Activated CD4-positive, alpha-beta T cell treated with anti-CD3 and anti-CD28 coated beads, Interleukin-2, Interleukin-6, amounts not matched to agents 100 ng/mL and 50 ng/mL, durations not matched to agents 16 hours and 8 hours (primary cell): ENCODE results near the gene EFCAB8.
"Not testable (repeated sequence)": the region's sequence is repeated elsewhere in the genome, so short reads cannot be mapped to it uniquely, and the experiment has no call there.

Experiments
- DNase-seq: peaks from one replicate; pipeline ENCODE4 v3.0.0-alpha.2; 2020

The EFCAB8 gene

DNA sequence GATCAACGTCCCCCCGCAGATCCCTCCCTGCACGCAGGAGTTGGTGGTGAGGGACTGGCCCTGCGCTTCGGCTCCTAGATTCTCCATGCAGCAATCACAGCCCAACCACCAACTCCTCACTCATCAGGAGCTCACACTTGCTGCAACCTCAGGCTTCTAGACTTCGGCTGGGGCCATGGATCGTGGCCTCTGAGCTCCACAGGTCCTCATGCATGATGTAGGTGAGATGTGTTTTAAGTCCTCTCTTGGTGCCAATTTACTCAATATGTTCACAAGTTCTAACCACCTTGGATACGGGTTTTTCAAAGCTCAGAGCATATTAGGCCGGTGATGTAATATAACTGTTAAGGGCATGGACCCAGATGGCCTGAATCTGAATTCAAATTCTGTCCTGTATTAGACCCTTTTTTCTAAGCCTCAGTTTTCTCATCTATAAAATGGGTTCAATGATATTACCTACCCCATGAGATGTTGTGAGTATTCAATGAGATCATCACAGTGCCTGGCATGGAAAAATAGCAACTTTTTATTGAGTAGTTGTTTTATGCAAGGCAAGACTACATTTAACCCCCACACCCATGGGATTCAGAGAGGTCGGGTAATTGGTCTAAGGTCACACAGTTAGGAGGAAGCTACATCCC is 114.5 kb downstream of the EFCAB8 start:
- no peak for DNase-seq

DNA sequence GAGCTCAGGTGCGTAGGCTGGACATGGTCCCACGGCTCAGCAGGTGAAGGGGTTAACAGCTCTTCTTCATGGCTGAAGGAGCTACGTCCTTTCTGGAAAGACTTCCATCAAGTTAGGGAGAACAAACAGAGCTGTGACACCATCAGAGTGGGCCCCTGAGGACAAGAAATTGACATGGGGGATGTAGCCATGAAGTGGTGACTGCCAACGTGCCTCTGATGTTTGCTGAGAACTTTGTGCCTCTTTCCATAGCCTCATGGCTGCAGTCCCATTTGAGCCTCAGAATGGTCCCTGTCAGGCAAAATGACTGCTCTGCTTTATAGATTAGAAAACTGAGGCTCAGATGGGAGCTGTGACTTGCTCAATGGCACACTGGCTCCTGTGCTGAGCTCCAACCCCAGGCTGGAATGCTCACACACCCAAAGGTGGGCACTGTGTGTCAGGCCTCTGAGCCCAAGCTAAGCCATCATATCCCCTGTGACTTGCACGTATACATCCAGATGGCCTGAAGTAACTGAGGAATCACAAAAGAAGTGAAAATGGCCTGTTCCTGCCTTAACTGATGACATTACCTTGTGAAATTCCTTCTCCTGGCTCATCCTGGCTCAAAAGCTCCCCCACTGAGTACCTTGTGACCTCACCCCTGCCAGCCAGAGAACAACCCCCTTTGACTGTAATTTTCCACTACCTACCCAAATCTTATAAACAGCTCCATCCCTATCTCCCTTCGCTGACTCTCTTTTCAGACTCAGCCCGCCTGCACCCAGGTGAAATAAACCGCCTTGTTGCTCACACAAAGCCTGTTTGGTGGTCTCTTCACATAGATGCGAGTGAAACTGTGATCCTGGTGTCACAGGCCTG is 115.7 kb downstream of the EFCAB8 start:
- not testable (repeated sequence) for DNase-seq

DNA sequence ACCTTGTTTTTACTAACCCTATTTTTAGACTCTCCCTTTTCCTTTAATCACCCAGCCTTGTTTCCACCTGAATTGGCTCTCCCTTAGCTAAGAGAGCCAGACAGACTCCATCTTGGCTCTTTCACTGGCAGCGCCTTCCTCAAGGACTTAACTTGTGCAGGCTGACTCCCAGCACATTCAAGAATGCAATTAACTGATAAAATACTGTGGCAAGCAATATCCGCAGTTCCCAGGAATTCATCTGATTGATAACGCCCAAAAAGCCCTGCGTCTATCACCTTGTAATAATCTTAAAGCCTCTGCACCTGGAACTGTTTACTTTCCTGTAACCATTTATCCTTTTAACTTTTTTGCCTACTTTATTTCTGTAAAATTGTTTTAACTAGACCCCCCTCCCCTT is 116.4 kb downstream of the EFCAB8 start:
- not testable (repeated sequence) for DNase-seq

DNA sequence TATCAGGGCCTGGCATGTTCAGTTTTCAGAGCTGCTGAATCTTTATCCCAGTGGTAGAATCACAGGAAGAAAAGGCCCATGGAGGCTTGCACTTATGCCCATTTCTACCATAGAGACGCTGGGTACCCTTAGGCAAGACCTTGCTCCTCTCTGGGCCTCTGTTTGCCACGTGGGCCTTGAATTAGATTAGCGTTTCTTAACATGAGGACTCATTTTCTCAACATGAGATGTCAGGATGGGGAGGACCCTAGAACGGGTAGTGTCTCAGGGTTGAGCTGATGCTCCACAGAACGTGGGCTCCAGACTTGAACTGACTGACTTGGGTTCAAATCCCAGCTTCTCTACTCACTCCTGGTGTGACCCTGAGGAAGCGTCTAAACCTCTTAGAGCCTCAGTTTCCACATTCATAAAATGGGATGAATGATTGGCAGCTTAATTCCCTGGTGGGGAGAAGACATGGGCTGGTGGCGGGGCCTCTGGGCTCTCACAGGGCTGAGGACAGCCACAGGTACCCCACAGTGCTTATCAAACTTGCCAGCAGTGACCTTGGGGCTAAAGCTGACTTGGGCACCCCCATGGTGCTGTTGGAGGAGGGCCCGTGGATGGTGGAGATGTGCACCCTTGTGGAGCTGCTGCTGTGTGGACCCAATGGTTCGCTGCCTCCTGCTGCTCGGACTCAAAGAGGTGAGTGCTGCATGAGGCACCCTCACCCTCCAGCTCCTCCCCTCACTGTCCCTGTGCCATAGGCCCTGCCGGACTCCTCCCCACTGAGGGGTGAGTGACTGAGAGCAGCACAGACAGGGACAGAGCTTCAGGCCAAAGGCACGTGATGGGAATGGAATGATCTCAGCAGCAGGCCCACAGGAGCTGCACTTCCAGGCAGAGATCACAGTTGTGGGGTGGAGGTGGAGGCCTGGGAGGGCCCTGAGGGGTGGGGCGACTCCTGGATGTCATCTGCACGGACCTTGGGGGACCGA is 117.3 kb downstream of the EFCAB8 start:
- DNase-seq = no peak

DNA sequence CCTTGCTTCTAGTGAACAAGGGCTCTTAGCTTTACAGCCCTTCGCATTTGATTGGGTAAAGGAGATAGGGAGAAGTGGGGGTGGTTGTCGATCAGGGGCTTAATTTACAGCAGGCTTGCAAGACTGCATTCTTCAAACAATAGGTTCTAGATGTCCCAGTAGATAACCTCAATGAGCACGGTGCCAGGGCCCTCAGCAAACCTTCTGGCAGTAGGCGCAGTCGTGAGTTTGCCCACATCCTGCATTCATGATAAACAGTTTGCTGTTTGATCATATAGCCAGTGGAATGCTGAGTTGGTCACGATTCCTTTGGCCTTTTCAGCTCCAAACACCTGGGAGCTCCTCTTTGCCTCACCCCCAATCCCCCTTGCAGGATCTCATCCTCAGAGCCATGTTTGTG is 118.0 kb downstream of the EFCAB8 start:
- no peak for DNase-seq

DNA sequence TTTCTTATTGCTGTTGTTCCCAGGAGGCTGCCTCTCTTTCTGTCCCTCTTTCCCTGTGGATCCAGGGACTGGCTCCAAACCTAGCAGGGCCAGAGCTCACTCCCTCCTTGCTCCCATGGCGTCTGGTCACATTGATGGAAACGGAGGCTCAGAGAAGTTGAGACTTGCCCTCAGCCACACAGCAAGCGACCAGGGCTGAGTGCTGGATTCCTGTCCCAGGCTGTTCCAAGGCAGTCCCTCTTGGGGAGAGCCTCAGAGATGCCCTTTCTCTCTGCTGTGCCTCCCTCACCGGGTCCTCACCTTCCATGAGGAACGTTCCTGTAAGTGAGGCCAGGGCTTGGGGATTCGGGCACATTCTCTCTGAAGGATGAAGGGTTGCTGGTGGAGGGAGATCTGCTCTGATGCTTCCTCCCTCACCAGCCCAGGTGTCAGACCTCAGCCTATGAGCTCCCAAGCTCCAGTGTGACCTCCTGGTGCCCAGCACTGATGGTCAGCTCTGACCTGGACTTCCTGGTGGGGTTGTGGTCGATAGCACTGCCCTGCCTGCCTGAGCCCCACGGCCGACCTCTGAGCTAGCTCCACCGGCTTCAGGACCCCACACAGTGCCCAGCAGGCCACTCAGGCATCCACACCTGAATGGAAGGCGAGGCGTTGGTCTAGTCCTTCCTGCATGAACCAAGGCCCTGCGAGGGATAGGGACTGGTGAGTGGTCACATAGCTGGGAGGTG is 118.7 kb downstream of the EFCAB8 start:
- no peak for DNase-seq

DNA sequence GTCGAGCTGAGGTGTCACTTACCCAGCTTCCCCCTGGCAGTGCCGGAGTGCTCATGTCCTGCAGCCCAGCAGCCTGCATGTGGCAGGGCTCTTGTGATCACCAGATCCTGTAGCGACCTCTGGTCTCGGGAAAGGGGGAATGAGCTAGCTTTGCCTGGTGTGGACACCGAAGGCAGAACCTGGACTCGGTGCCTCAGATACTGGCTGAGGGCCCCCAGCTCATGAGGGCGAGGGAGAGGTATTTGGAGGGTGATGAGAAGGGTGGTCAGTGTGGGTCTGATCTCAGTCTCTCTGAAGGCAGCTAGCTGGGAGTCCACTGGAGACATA is 119.2 kb downstream of the EFCAB8 start:
- DNase-seq = no peak

DNA sequence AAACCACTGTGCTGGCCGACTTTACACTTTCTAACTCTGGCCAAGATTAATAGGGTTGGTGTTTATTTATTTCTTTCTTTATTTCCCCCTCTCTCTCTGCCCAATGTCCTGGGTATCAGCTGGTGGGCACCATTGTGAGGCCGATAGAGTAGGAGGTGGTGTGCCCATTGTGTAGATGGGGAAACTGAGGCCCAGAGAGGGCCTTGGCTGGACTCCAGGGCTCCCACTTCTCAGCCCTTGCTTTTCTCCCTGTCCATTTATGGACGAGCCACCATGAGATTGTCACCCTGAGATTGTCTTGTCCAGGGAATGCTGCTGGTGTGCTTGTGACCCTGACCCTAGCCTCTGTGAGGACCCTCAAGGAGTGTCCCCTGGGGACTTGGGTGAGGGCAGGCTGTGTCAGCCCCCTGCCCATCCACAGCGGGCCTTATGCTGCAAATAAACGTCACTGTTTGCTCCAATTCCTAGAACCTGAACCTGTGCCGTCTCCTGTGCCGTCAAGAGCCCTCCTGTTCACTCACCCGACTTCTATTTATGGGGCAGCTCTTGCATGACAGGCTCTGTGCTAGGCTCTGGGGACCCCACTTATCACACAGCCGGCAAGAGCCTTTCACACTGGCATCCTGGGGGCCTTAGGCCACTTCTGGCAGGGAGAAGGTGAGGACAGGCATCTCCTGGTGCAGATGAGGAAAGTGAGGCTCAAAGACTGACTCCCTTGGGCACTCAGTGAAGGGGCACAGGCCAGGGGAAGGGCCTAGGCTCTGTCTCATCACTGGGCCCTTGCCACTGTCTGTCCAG is 120.7 kb downstream of the EFCAB8 start:
- DNase-seq = no peak

DNA sequence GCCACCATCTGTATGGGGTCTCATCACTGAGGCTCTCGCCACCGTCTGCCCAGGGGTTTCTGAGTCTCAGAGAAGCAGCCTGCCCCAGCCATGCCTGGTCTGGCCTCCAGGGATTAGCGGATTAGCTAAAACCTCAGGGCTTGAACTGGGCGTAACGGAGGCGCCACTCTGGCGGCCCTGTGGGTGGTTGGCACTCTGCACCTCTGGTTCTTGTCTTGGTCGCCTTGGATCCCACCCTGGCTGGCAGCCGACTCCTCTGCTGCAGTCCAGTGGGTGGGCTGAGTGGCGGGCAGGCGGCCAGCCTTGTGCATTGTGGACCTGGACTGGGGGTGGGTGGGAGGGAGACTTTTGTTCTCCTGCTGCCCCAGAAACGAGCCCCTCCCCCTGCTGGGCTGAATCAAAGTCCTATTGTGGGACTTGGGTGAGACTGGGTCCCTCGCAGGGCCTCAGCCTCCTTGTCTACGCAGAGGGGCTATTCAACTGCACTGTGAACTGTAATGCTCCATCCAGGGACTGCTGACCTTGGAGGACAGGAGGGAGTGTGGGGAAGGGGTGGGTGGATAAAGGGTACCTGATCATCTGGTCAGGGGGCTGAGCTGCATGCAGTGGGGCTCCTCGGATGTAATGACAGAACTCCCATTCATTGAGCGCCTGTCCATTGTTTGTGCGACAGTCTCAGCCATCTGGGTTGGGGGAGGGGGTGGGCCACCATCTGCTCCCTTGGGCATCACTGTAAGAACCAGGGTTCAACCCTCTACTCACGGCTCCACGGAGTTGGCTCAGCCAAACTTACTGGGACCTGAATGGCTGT is 121.6 kb downstream of the EFCAB8 start:
- DNase-seq = no peak

DNA sequence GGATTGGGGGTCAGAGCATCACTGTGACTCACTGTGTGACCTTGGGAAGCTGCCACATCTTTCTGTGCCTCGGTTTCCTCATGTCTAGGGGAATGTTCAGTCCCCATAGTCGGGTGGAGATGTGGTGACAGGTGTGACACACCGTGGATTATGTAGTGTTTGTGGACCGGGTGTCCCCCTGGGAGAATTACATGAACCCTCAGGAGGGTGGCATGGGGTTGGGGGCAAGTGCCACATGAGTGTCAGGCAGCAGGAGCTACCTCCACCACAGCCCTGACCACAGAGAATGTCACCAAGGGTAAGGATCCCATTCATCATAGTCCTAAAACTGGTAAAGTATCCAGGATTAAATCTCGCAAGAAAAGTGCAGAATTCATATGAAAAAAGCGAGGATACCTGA is 122.3 kb downstream of the EFCAB8 start:
- DNase-seq = no peak

DNA sequence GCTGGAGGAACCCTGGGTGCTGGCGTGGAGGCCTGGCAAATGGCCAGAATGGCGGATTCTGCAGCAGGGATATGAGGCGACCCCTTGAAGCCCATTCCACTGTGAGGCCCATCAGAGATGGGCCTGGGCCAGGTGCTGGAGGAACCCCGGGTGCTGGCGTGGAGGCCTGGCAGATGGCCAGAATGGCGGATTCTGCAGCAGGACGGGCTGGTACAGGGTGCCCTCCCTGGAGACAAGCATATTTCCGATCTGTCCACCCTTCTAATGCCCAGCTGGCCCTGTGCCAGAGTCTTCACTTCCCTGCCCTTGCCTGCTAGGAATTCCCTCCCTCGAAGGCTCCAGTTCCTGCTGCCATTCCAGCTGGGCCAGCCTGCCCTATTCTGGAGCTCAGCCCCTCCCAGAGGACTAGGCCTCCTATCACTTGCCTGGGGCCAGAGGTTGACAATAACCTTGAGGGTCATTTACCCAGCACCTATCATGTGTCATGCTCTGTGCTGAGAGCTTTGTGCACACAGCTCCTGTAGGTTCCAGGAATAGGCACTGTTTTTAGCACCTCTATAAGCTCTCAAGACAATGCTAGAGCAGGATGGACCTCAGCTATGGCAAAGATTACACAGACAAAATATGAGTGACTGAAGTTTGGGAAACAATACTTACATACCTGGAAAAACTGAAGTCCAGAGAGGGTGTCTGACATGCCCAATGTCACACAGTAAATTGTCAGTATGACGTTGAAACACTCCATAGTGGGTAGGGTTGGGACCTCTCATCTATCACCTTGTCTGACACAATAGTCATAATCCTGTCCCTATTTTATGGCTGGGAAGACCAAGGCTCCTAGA is 124.1 kb downstream of the EFCAB8 start:
- DNase-seq = no peak

DNA sequence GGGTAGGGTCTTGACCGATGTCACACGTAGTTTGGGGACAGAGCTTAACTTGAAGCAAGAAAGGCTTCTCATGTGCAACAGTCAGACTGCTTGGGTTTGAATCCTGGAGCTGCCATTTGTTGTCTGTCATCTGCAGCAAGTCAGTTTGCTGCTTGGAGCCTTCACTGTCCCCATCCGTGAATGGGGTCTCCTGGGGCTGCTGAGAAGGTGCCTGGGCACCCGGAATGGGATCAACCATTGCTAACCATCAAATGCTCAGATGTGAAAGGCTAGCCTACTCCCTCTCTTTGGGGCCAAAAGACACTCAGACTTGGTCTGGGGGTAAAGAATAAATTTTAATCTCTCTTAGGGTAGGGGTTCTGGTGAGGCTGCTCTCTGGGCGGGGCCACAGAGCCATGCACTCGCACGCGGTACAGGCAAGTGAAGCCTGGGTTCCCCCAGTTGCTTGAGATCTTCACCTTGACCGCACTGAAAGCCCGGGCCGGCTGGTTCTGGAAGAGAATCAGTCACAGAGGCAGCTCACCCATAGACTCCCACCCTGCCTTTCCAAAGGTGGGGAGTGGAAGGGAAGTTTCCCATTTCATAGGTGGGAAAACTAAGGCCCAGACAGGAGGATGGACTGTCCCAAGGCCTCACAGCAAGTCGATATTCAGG is 124.9 kb downstream of the EFCAB8 start:
- DNase-seq = no peak

DNA sequence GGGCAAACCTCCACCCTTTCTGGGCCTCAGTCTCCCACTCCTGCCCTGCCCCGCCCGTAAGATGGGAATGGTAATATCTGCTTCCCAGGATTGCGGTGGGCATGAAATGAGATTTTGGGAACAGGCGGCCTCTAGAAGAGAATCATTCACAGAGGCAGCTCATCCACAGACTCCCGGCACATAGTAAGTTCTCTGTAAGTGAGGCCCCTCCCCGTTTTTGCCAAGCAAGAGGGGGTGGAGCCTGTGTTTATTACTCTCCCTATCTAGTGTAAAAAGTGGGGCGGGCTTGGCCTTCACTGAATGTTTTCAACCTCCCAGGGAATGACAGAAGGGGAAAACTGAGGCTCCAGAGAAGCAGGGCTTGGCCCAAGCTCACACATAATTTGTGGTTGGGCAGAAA is 125.5 kb downstream of the EFCAB8 start:
- no peak for DNase-seq

DNA sequence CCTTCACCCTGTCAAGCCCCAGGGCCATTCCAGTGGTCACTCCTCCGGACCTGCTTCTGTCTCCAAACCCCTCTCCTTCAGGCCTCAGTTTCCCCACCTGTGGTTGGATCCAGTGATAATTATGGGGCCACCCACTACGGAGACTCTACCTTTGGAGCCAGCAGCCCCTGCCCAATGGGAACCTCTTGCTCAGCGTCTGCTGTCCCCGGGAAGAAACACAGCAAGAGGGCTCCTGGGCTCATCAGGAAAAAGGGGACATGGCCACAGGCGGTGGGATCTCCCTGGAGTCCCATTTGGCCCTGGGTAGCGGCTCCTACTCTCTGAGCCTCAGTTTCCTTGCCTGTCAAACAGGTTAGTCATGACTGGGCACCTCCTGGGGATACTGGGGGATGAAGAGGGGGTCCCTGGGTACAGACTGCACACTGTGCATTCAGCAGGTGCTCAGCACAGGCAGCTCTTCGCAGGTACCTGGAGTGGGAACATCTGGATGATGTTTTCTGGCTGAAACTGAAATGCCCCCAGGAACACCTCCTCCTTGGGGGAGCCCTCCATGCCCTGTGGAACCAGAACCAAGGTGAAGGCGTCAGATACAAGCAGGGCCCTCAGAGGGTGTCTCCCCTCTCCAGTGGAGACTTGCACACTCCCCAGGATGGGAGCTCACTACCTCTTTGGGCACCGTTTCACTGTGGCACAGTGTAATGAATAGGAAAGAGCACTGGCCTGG is 126.1 kb downstream of the EFCAB8 start:
- DNase-seq = no peak

DNA sequence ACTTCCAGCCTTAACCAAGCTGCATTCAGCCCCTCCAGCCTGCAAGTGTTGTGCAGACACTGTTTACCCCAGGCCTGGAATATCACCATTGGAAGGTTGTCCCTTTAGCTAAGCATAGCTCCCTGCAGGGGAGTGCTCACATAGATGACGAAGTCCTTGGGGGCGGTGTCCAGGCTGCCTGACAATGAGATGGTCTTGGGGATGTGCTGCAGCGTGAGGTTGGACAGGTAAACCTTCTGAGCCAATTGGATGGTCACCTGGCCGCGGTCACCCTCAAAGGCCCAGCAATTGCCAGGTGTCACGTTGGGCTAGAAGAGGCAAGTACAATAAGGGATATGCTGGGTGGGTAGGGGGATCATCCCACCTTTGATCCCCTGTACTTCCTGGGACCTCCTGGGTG is 126.9 kb downstream of the EFCAB8 start:
- DNase-seq = no peak

DNA sequence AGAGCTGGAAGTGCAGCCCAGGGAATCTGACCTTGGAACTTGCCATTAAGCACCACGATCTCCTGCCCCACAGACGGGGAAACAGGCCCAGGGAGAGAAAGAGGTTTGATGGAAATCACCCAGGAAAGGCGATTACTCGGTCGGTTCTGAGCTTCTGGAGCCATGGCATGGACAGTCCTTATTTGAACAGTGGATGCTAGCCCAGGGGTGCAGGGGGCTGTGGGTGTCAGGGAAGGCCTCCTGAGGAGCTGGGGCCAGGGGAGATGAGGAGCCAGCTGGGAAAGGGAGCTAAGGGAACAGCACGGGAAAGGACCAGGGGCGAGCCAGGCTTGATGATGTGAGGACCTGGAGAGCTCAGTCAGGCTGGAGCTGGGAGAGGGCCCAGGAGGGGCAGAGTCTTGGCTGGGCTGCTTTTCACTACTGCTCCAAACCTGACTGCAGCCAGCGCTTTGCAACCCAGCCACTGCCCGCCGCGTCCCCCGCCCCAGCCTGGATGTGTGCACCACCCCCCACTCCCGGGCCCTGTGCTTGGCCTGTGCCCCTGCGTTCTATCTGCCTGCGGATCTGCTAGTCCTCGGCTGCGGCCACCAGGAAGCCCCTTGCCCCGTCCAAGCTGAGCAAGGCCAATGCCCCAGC is 127.7 kb downstream of the EFCAB8 start:
- no peak for DNase-seq

DNA sequence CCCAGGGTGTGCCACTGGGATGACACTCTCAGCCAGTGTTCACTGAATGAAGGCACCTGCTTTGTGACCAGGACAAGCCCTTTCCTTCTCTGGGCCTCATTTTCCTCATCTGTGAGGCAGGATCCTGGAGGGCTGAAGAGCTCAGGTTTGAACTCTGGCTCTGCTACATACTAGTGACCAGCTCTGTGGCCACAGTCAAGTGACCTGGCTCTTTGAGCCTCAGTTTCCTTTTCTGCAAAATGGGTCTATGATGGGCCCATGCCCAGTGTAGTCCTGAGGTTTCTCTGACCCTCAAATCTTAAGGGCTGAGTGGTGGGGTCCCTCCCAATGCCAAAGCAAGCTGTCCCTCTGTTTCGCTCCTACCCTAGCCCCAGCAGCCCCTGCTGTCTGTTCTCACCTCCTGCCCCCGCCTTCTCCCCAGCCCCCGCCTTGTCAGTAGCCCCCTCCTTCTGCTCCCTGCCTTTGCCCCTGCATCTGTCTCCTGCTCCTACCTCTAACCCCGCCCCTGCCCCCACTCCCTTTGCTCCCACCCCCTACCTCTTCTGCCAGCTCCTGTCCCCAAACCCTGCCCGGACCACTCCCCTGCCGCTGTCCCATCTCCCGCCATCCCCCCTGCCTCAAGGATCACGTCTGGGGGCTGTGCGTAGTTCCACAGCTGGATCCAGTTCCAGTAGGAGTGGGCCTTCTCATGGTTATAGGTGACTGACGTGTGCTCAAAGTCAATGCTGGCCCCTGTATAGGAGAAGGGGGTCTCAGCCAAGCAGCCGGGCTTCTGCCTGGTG is 128.5 kb downstream of the EFCAB8 start:
- DNase-seq = no peak
